T-cell (primary cell): ENCODE results near the gene NUP98. TPM values are rescaled to one million over a fixed set of nuclear protein-coding genes. Genes with fewer than 3 reads are reported as not detected.
"Not testable (repeated sequence)": the region's sequence is repeated elsewhere in the genome, so short reads cannot be mapped to it uniquely, and the experiment has no call there.

Experiments
- ATAC-seq, 4 experiments: fragments of 200-7000 bp in 3 of 4; fragments of 150-1000 bp in 1 of 4; cut with Tn5 transposase; replicated peaks in 1 of 4; 1 replicate in 3 of 4; 2 replicates in 1 of 4; pipeline ENCODE4 v1.10.0; 2021; ENCODE audit warnings: moderate library complexity in 3 of 4, mild to moderate bottlenecking in 2 of 4, moderate number of reproducible peaks in 1 of 4
- CTCF ChIA-PET, 2 donors: fragments of 300-600 bp; sonication (Branson Sonifier 250); formaldehyde crosslinking; loops; one replicate each; lab custom pipeline; 2022; ENCODE audit warnings: antibody characterized with exemption in 2 of 2; lab: Charles Lee
- POLR2A ChIA-PET, 2 donors: fragments of 300-600 bp; sonication (Branson Sonifier 250); formaldehyde crosslinking; loops; one replicate each; lab custom pipeline; 2022; ENCODE audit warnings: antibody characterized with exemption in 2 of 2; lab: Charles Lee
- DNase-seq, 35 experiments: peaks; one replicate each; pipeline versions ENCODE4 v3.0.0 to v3.0.0-alpha.2; 2013 to 2023
- H3K27ac ChIP-seq: one replicate; pipeline ENCODE4 v1.5.1; 2013; ENCODE audit warnings: low read length
- H3K27me3 ChIP-seq, 2 experiments: replicated peaks in 1 of 2; 1 replicate in 1 of 2; 2 replicates in 1 of 2; pipeline versions ENCODE4 v1.6.1 to v1.7.0; 2013; ENCODE audit warnings: low read length in 1 of 2, mixed read lengths in 1 of 2; ENCODE audit not compliant: control insufficient read depth in 2 of 2, insufficient read depth in 2 of 2; ENCODE audit errors: extremely low read depth in 1 of 2
- H3K36me3 ChIP-seq, 2 donors: 1 replicate in 1 of 2; 2 replicates in 1 of 2; pipeline versions ENCODE4 v1.6.1 to v1.7.0; 2013; ENCODE audit warnings: low read length in 1 of 2; ENCODE audit not compliant: control insufficient read depth in 2 of 2, insufficient read depth in 1 of 2; ENCODE audit errors: extremely low read depth in 1 of 2
- H3K4me1 ChIP-seq, 2 experiments: 1 replicate in 1 of 2; 2 replicates in 1 of 2; pipeline versions ENCODE4 v1.6.1 to v1.7.0; 2013; ENCODE audit warnings: low read length in 2 of 2, mixed read lengths in 1 of 2; ENCODE audit not compliant: insufficient read depth in 2 of 2, control insufficient read depth in 1 of 2; ENCODE audit errors: extremely low read depth in 1 of 2
- H3K4me3 ChIP-seq, 2 donors: 1 replicate in 1 of 2; 2 replicates in 1 of 2; pipeline versions ENCODE4 v1.5.1 to v1.7.0; 2013; ENCODE audit warnings: mild to moderate bottlenecking in 2 of 2, low read length in 1 of 2, moderate library complexity in 1 of 2; ENCODE audit not compliant: control insufficient read depth in 1 of 2; ENCODE audit errors: extremely low read depth in 1 of 2
- H3K9me3 ChIP-seq: 2 replicates; pipeline ENCODE4 v1.7.0; 2013
- H3K27ac Mint-ChIP-seq, 2 donors: one replicate each; pipeline ENCODE4 v1.8.0; 2020 to 2021; ENCODE audit warnings: mild to moderate bottlenecking in 2 of 2, mixed read lengths in 2 of 2
- H3K27me3 Mint-ChIP-seq, 2 donors: one replicate each; pipeline ENCODE4 v1.8.0; 2021 to 2022; ENCODE audit warnings: mixed read lengths in 2 of 2
- H3K36me3 Mint-ChIP-seq: one replicate; pipeline ENCODE4 v1.8.0; 2021; ENCODE audit warnings: mixed read lengths
- H3K4me1 Mint-ChIP-seq, 3 donors: one replicate each; pipeline ENCODE4 v1.8.0; 2020 to 2022; ENCODE audit warnings: mixed read lengths in 3 of 3, mild to moderate bottlenecking in 1 of 3
- H3K4me3 Mint-ChIP-seq, 3 donors: one replicate each; pipeline ENCODE4 v1.8.0; 2020 to 2022; ENCODE audit warnings: mild to moderate bottlenecking in 3 of 3, mixed read lengths in 3 of 3, moderate library complexity in 3 of 3
- H3K9me3 Mint-ChIP-seq, 3 donors: one replicate each; pipeline ENCODE4 v1.8.0; 2020 to 2022; ENCODE audit warnings: mixed read lengths in 3 of 3
- WGBS: methylation state at CpG from one replicate; pipeline ENCODE4 v1.1.5; 2013; ENCODE audit warnings: missing lambda C conversion rate; ENCODE audit not compliant: insufficient coverage; 5-methylcytosine and 5-hydroxymethylcytosine counted together
- total RNA-seq, 35 experiments: library from RNA in 6 of 35; stranded (reverse) in 6 of 35; fragments of 120-200 nt in 1 of 35; gene quantifications; one replicate each; pipeline versions ENCODE4 v1.2.1 to v1.2.4 and lab custom pipeline; 2013 to 2026

NUP98 gene
- total RNA-seq, 5 donors from 2014 or later (not counting 1 experiment from before 2014, with no cell fraction given), result 89.1 to 105 (median 102) TPM

- POLR2A ChIA-PET, result interaction anchor here in 1 of 2 donors (0.5 to 1.5 kb wide), 2 partner anchors 15 to 21 kb away, joined by 3 to 6 read pairs; no protein-coding TSS in a partner anchor
- no peak overlapping the region for H3K27ac ChIP-seq
These were observed 23.6 kb upstream of the NUP98 start for GRCh38 chr11:3820971-3821370.

GRCh38 chr11:3817181-3817800 lies 19.9 kb upstream of the NUP98 start:
- no peak for DNase-seq
- POLR2A ChIA-PET, result interaction anchor here in 1 of 2 donors (0.7 kb wide), 1 partner anchor 66 kb away, joined by 5 read pairs; no protein-coding TSS in a partner anchor
- no peak overlapping the region for H3K27ac ChIP-seq
- no peak overlapping the region for H3K4me3 ChIP-seq
- no peaks in the 10 kb centered on the region for H3K9me3 ChIP-seq
- H3K4me1 ChIP-seq, result no peaks in the 10 kb centered on the region
- no peak for ATAC-seq
- Mint-ChIP-seq H3K27ac (no peak overlapping the region), H3K9me3 (no peaks in the 10 kb centered on the region), H3K36me3 (peaks cover 4% of the 10 kb centered on the region), H3K4me1 (no peaks in the 10 kb centered on the region), H3K4me3 (no peak overlapping the region), H3K27me3 (no peaks in the 10 kb centered on the region)
- H3K36me3 ChIP-seq, result peaks cover 3 to 6% of the 10 kb centered on the region in 2 donors
- no peaks in the 10 kb centered on the region for H3K27me3 ChIP-seq
- CTCF ChIA-PET, result interaction anchor here in 1 of 2 donors (0.8 kb wide), 1 partner anchor 32 kb away, joined by 6 read pairs; no protein-coding TSS in a partner anchor
- 92% methylated on average over 10 of the region's 10 CpGs for WGBS

More at GRCh38 chr11:3820971-3821370, 23.6 kb upstream of the NUP98 start:
- Histone ChIP-seq H3K36me3 (peaks cover 6 to 13% of the 10 kb centered on the region in 2 donors), H3K27me3 (no peaks in the 10 kb centered on the region), H3K4me3 (no peak overlapping the region), H3K9me3 (no peaks in the 10 kb centered on the region), H3K4me1 (peaks cover 2 to 18% of the 10 kb centered on the region in 2 experiments)
- WGBS, result 100% methylated on average over 2 of the region's 2 CpGs
- H3K4me3 Mint-ChIP-seq, result no peak overlapping the region
- CTCF ChIA-PET, result interaction anchor here (0.5 to 1.3 kb wide), 2 partner anchors 18 to 28 kb away, joined by 3 read pairs; no protein-coding TSS in a partner anchor
- no peak overlapping the region for H3K27ac Mint-ChIP-seq
- peaks cover 22 to 25% (median 22%) of the 10 kb centered on the region in 3 donors for H3K4me1 Mint-ChIP-seq
- DNase-seq (no peak), ATAC-seq (no peak)
- H3K9me3 Mint-ChIP-seq, result no peaks in the 10 kb centered on the region
- peaks cover 4% of the 10 kb centered on the region for H3K36me3 Mint-ChIP-seq
- no peaks in the 10 kb centered on the region for H3K27me3 Mint-ChIP-seq

GRCh38 chr11:3816673-3817072 lies 19.3 kb upstream of the NUP98 start:
- Mint-ChIP-seq H3K4me3 (no peak overlapping the region), H3K27me3 (no peaks in the 10 kb centered on the region), H3K9me3 (no peaks in the 10 kb centered on the region), H3K36me3 (peaks cover 4% of the 10 kb centered on the region), H3K27ac (no peak overlapping the region), H3K4me1 (no peaks in the 10 kb centered on the region)
- DNase-seq (no peak), ATAC-seq (no peak)
- Histone ChIP-seq H3K4me1 (no peaks in the 10 kb centered on the region), H3K27me3 (no peaks in the 10 kb centered on the region), H3K36me3 (peaks cover 3 to 6% of the 10 kb centered on the region in 2 donors), H3K9me3 (no peaks in the 10 kb centered on the region), H3K4me3 (no peak overlapping the region), H3K27ac (no peak overlapping the region)
- ChIA-PET CTCF (no interaction called here), POLR2A (no interaction called here)
- 85% methylated on average over 2 of the region's 2 CpGs for WGBS

GRCh38 chr11:3815845-3816244 lies 18.5 kb upstream of the NUP98 start:
- Histone ChIP-seq H3K4me1 (no peaks in the 10 kb centered on the region), H3K27me3 (no peaks in the 10 kb centered on the region), H3K36me3 (peaks cover 3 to 6% of the 10 kb centered on the region in 2 donors), H3K9me3 (no peaks in the 10 kb centered on the region), H3K4me3 (no peak overlapping the region), H3K27ac (no peak overlapping the region)
- no peaks in the 10 kb centered on the region for H3K27me3 Mint-ChIP-seq
- H3K4me3 Mint-ChIP-seq, result no peak overlapping the region
- H3K9me3 Mint-ChIP-seq, result no peaks in the 10 kb centered on the region
- no peak for DNase-seq
- ATAC-seq, result no peak
- H3K4me1 Mint-ChIP-seq, result no peaks in the 10 kb centered on the region
- WGBS, result no CpG with 5 or more reads among the region's 4 CpGs
- ChIA-PET CTCF (interaction anchor here (0.6 to 0.7 kb wide), 2 partner anchors 21 to 803 kb away, joined by 3 to 5 read pairs; no protein-coding TSS in a partner anchor), POLR2A (no interaction called here)
- peaks cover 4% of the 10 kb centered on the region for H3K36me3 Mint-ChIP-seq
- H3K27ac Mint-ChIP-seq, result no peak overlapping the region

- H3K36me3 ChIP-seq, POLR2A ChIA-PET, H3K36me3 Mint-ChIP-seq, H3K27me3 ChIP-seq, H3K27ac ChIP-seq, H3K4me3 ChIP-seq, H3K4me3 Mint-ChIP-seq, H3K4me1 ChIP-seq, H3K27ac Mint-ChIP-seq, ATAC-seq, H3K9me3 Mint-ChIP-seq, DNase-seq, H3K9me3 ChIP-seq, H3K27me3 Mint-ChIP-seq, H3K4me1 Mint-ChIP-seq: not testable (repeated sequence)
- WGBS, result 100% methylated on average over 5 of the region's 5 CpGs
- CTCF ChIA-PET, result interaction anchor here in 1 of 2 donors (0.7 kb wide), 1 partner anchor 240 kb away, joined by 5 read pairs; no protein-coding TSS in a partner anchor
These were observed 17.5 kb upstream of the NUP98 start for GRCh38 chr11:3814832-3815231.

GRCh38 chr11:3810951-3811350 lies 13.6 kb upstream of the NUP98 start:
- POLR2A ChIA-PET, result interaction anchor here in 1 of 2 donors (0.6 kb wide), 1 partner anchor 29 kb away, joined by 5 read pairs; no protein-coding TSS in a partner anchor
- Mint-ChIP-seq H3K4me1 (peaks cover 16 to 20% (median 17%) of the 10 kb centered on the region in 3 donors), H3K36me3 (no peaks in the 10 kb centered on the region), H3K4me3 (no peak overlapping the region), H3K9me3 (no peaks in the 10 kb centered on the region), H3K27me3 (no peaks in the 10 kb centered on the region), H3K27ac (no peak overlapping the region)
- Histone ChIP-seq H3K4me1 (peaks cover 0 to 16% of the 10 kb centered on the region in 2 experiments), H3K36me3 (no peaks in the 10 kb centered on the region), H3K9me3 (no peaks in the 10 kb centered on the region), H3K4me3 (no peak overlapping the region), H3K27me3 (no peaks in the 10 kb centered on the region), H3K27ac (no peak overlapping the region)
- CTCF ChIA-PET, result interaction anchor here in 1 of 2 donors (0.7 kb wide), 2 partner anchors 15 to 68 kb away, joined by 3 to 4 read pairs; no protein-coding TSS in a partner anchor
- ATAC-seq (no peak), DNase-seq (no peak)
- 93% methylated on average over 4 of the region's 4 CpGs for WGBS
